BE2C (cell line): ENCODE results near the gene LRIG1.

Experiments used
- DNase-seq: peaks from one replicate; pipeline ENCODE4 v3.0.0-alpha.2; 2020
- H3K27me3 ChIP-seq: fragments of 250-450 bp; sonication (Bioruptor Pico); 2 replicates; pipeline ENCODE4 v1.5.1; 2020; ENCODE audit warnings: mild to moderate bottlenecking
- H3K36me3 ChIP-seq: fragments of 250-450 bp; sonication (Bioruptor Pico); 2 replicates; pipeline ENCODE4 v1.5.1; 2020; ENCODE audit warnings: mild to moderate bottlenecking
- H3K4me1 ChIP-seq: fragments of 250-450 bp; sonication (Bioruptor Pico); 2 replicates; pipeline ENCODE4 v1.5.1; 2020
- H3K4me3 ChIP-seq: 2 replicates; pipeline ENCODE4 v1.5.1; 2011; ENCODE audit warnings: low read depth, low read length
- H3K9me3 ChIP-seq: fragments of 250-450 bp; sonication (Bioruptor Pico); 2 replicates; pipeline ENCODE4 v1.5.1; 2020
- CTCF ChIP-seq: IDR thresholded peaks from 2 replicates; pipeline ENCODE4 v1.5.1; 2012; ENCODE audit warnings: mild to moderate bottlenecking, low read depth, low read length

The LRIG1 gene

GRCh38 chr3:66472313-66473134, 28.3 kb downstream of the LRIG1 start:
- no peaks in the 10 kb centered on the region for H3K4me1 ChIP-seq
- H3K4me3 ChIP-seq: no peak overlapping the region
- H3K9me3 ChIP-seq: no peaks in the 10 kb centered on the region
- no peaks in the 10 kb centered on the region for H3K27me3 ChIP-seq
- no peak for DNase-seq
- no peak for TF ChIP-seq CTCF
- H3K36me3 ChIP-seq: no peaks in the 10 kb centered on the region

GRCh38 chr3:66470956-66471686, 29.7 kb downstream of the LRIG1 start:
- H3K4me3 ChIP-seq: no peak overlapping the region
- no peaks in the 10 kb centered on the region for H3K36me3 ChIP-seq
- no peaks in the 10 kb centered on the region for H3K9me3 ChIP-seq
- no peak for TF ChIP-seq CTCF
- H3K27me3 ChIP-seq: no peaks in the 10 kb centered on the region
- no peak for DNase-seq
- no peaks in the 10 kb centered on the region for H3K4me1 ChIP-seq

- Histone ChIP-seq H3K36me3 (no peaks in the 10 kb centered on the region), H3K4me3 (no peak overlapping the region), H3K27me3 (no peaks in the 10 kb centered on the region), H3K4me1 (no peaks in the 10 kb centered on the region), H3K9me3 (no peaks in the 10 kb centered on the region)
- no peak for TF ChIP-seq CTCF
- DNase-seq: no peak
Measured at GRCh38 chr3:66470285-66470684, 30.5 kb downstream of the LRIG1 start.

- H3K4me3 ChIP-seq: no peak overlapping the region
- H3K27me3 ChIP-seq: no peaks in the 10 kb centered on the region
- no peaks in the 10 kb centered on the region for H3K9me3 ChIP-seq
- TF ChIP-seq CTCF: no peak
- H3K36me3 ChIP-seq: no peaks in the 10 kb centered on the region
- no peak for DNase-seq
- no peaks in the 10 kb centered on the region for H3K4me1 ChIP-seq
Measured at GRCh38 chr3:66469220-66469640, 31.6 kb downstream of the LRIG1 start.

GRCh38 chr3:66467996-66468735, 32.7 kb downstream of the LRIG1 start:
- TF ChIP-seq CTCF: no peak
- H3K4me3 ChIP-seq: no peak overlapping the region
- DNase-seq: no peak

More at GRCh38 chr3:66467996-66468735, 32.7 kb downstream of the LRIG1 start:
- H3K9me3 ChIP-seq: no peaks in the 10 kb centered on the region
- no peaks in the 10 kb centered on the region for H3K27me3 ChIP-seq
- H3K36me3 ChIP-seq: no peaks in the 10 kb centered on the region
- H3K4me1 ChIP-seq: no peaks in the 10 kb centered on the region
